Kidney (tissue), 14 donors: ENCODE measurements around the gene FBXO17. TPM values are rescaled to one million over a fixed set of nuclear protein-coding genes. Genes with fewer than 3 reads are reported as not detected.
A peak's percentile ranks its signal among the peaks of the same experiment; 100 is the strongest.
"Not testable (repeated sequence)": the region's sequence is repeated elsewhere in the genome, so short reads cannot be mapped to it uniquely, and the experiment has no call there.

Source experiments
- DNase-seq, 5 donors: peaks; one replicate each; pipeline ENCODE4 v3.0.0-alpha.2; 2013 to 2020
- FAIRE-seq: peaks from 2 replicates; lab custom pipeline; 2012; peaks lifted over from hg19 to GRCh38; lab: Jason Lieb, UNC
- H3K27ac ChIP-seq, 2 donors: one replicate each; pipeline ENCODE4 v1.7.0; 2013; ENCODE audit warnings: low read depth in 2 of 2, low read length in 2 of 2, inconsistent platforms in 1 of 2
- H3K27me3 ChIP-seq: one replicate; pipeline ENCODE4 v1.7.1; 2013; ENCODE audit warnings: low read length, inconsistent platforms; ENCODE audit not compliant: control insufficient read depth, insufficient read depth
- H3K36me3 ChIP-seq, 3 donors: one replicate each; pipeline versions ENCODE4 v1.7.0 to v1.7.1; 2013; ENCODE audit warnings: low read length in 3 of 3, control low read depth in 1 of 3, inconsistent platforms in 1 of 3; ENCODE audit not compliant: insufficient read depth in 3 of 3, control insufficient read depth in 2 of 3
- H3K4me1 ChIP-seq, 3 donors: one replicate each; pipeline versions ENCODE4 v1.7.0 to v1.7.1; 2013; ENCODE audit warnings: low read length in 3 of 3, inconsistent platforms in 1 of 3, low read depth in 1 of 3; ENCODE audit not compliant: control insufficient read depth in 2 of 3, insufficient read depth in 2 of 3
- H3K4me3 ChIP-seq, 3 donors: one replicate each; pipeline versions ENCODE4 v1.7.0 to v1.8.1; 2013; ENCODE audit warnings: low read length in 3 of 3, control low read depth in 1 of 3, inconsistent platforms in 1 of 3
- H3K9ac ChIP-seq, 3 donors: one replicate each; pipeline versions ENCODE4 v1.7.0 to v1.7.1; 2013; ENCODE audit warnings: low read length in 3 of 3, control low read depth in 1 of 3, inconsistent platforms in 1 of 3
- H3K9me3 ChIP-seq, 3 donors: one replicate each; pipeline versions ENCODE4 v1.7.0 to v1.7.1; 2013; ENCODE audit warnings: low read length in 3 of 3, control low read depth in 1 of 3, inconsistent platforms in 1 of 3; ENCODE audit not compliant: control insufficient read depth in 2 of 3, insufficient read depth in 1 of 3
- CTCF ChIP-seq: IDR thresholded peaks from 3 replicates; pipeline ENCODE4 v1.5.1; 2012; ENCODE audit warnings: mild to moderate bottlenecking, moderate library complexity, borderline replicate concordance; ENCODE audit not compliant: insufficient read depth; ENCODE audit errors: extremely low read depth
- intact Hi-C: fragments of 100-400 bp; cut with DNase I; formaldehyde crosslinking; loops from one replicate; pipeline ENCODE4 v1.11.1; 2022
- polyA plus RNA-seq: library from polyadenylated mRNA; stranded (reverse); fragments of 350-450 nt; fragmentation: Illumina TruSeq; extraction: RNeasy Lipid Tissue Mini Kit (QIAGEN cat#74804); gene quantifications from one replicate; pipeline ENCODE4 v1.2.3, GENCODE V29; 2014; ENCODE audit warnings: low read depth, low replicate concordance; ENCODE audit not compliant: insufficient read depth
- total RNA-seq: library from RNA; stranded (reverse); fragmentation: NEBNext Ultra II Directional; extraction: Animal tissue kit (Norgen Biotek cat#: 25700); gene quantifications from one replicate; pipeline ENCODE4 v1.2.1, GENCODE V29; 2021
- donor health status: control.
- donor health status: control.
- donor health status: control.
- donor health status: control.
- donor health status: control.
- donor health status: DM: yes; HTN: yes; CAD: no.
- donor health status: Normal renal cell carcinoma (clear cell type).

Gene FBXO17
- total and polyA plus RNA-seq, 2 donors from 2014 or later = 32.3 to 44.3 TPM

GRCh38 chr19:38974624-38975213 is 823 bp downstream of the FBXO17 start:
- Histone ChIP-seq H3K9me3 (no peaks in the 10 kb centered on the region), H3K9ac (peak overlapping the region; percentile 13 to 87 (median 40)), H3K27ac (peak overlapping the region; percentile 56 to 85), H3K36me3 (no peaks in the 10 kb centered on the region), H3K27me3 (no peaks in the 10 kb centered on the region), H3K4me3 (peak overlapping the region; percentile 53 to 71 (median 63)), H3K4me1 (peaks cover 0 to 5% (median 0%) of the 10 kb centered on the region in 3 donors)
- no peak for TF ChIP-seq CTCF
- intact Hi-C loops = no loop called here
- FAIRE-seq = no peak
- DNase-seq = peak in 2 of 5 donors; percentile 32 to 39

- no peak for FAIRE-seq
- no peak for TF ChIP-seq CTCF
- Histone ChIP-seq H3K4me3 (no peak overlapping the region), H3K4me1 (peaks cover 0 to 2% (median 0%) of the 10 kb centered on the region in 3 donors), H3K27ac (no peak overlapping the region), H3K27me3 (no peaks in the 10 kb centered on the region), H3K36me3 (peaks cover 0 to 3% (median 0%) of the 10 kb centered on the region in 3 donors), H3K9ac (no peak overlapping the region), H3K9me3 (no peaks in the 10 kb centered on the region)
- no peak for DNase-seq
- intact Hi-C loops = no loop called here
Measured at GRCh38 chr19:38971672-38972071, 3.9 kb downstream of the FBXO17 start.

GRCh38 chr19:38970664-38971532 is 4.6 kb downstream of the FBXO17 start:
- Histone ChIP-seq H3K36me3 (peaks cover 0 to 4% (median 3%) of the 10 kb centered on the region in 3 donors), H3K9me3 (no peaks in the 10 kb centered on the region), H3K27me3 (no peaks in the 10 kb centered on the region), H3K27ac (no peak overlapping the region), H3K9ac (no peak overlapping the region), H3K4me1 (no peaks in the 10 kb centered on the region), H3K4me3 (no peak overlapping the region)
- FAIRE-seq (no peak), DNase-seq (no peak)
- no peak for TF ChIP-seq CTCF
- intact Hi-C loops = no loop called here

GRCh38 chr19:38966149-38966548 is 9.4 kb downstream of the FBXO17 start:
- FAIRE-seq, H3K4me1 ChIP-seq, H3K27ac ChIP-seq, H3K36me3 ChIP-seq, H3K9ac ChIP-seq, H3K9me3 ChIP-seq, H3K27me3 ChIP-seq, intact Hi-C loops, H3K4me3 ChIP-seq, DNase-seq: not testable (repeated sequence)
